GM21526 (cell line): ENCODE results near the gene SLC7A6OS.
A peak's percentile ranks its signal among the peaks of the same experiment; 100 is the strongest.
"Not testable (repeated sequence)": the region's sequence is repeated elsewhere in the genome, so short reads cannot be mapped to it uniquely, and the experiment has no call there.

Source experiments
- ATAC-seq: cut with Tn5 transposase; IDR thresholded peaks from one replicate; pipeline ENCODE4 v1.9.1; 2021; ENCODE audit warnings: moderate library complexity; ENCODE audit not compliant: unreplicated experiment, low FRiP score

Gene SLC7A6OS

GRCh38 chr16:68299571-68300453 is 10.9 kb downstream of the SLC7A6OS start:
- ATAC-seq: no peak

GRCh38 chr16:68298907-68299561 is 11.7 kb downstream of the SLC7A6OS start:
- no peak for ATAC-seq

- ATAC-seq: no peak
Measured at GRCh38 chr16:68298312-68298711, 12.4 kb downstream of the SLC7A6OS start.

- no peak for ATAC-seq
Measured at GRCh38 chr16:68297908-68298307, 12.8 kb downstream of the SLC7A6OS start.

GRCh38 chr16:68296693-68297092 is 14.1 kb downstream of the SLC7A6OS start:
- no peak for ATAC-seq

- no peak for ATAC-seq
Measured at GRCh38 chr16:68296291-68296690, 14.5 kb downstream of the SLC7A6OS start.

- no peak for ATAC-seq
Measured at GRCh38 chr16:68292425-68292824, 18.3 kb downstream of the SLC7A6OS start.

GRCh38 chr16:68291227-68291626 is 19.5 kb downstream of the SLC7A6OS start:
- ATAC-seq: no peak

- ATAC-seq: no peak
Measured at GRCh38 chr16:68290450-68290849, 20.3 kb downstream of the SLC7A6OS start.

GRCh38 chr16:68289621-68290329 is 21.0 kb downstream of the SLC7A6OS start:
- ATAC-seq: peak; percentile 56

GRCh38 chr16:68289202-68289601 is 21.5 kb downstream of the SLC7A6OS start:
- no peak for ATAC-seq

GRCh38 chr16:68288796-68289195 is 21.9 kb downstream of the SLC7A6OS start:
- not testable (repeated sequence) for ATAC-seq

- ATAC-seq: no peak
Measured at GRCh38 chr16:68288252-68288650, 22.5 kb downstream of the SLC7A6OS start.

- ATAC-seq: no peak
Measured at GRCh38 chr16:68287276-68288251, 23.2 kb downstream of the SLC7A6OS start.

GRCh38 chr16:68286153-68287074 is 24.3 kb downstream of the SLC7A6OS start:
- no peak for ATAC-seq

- ATAC-seq: no peak
Measured at GRCh38 chr16:68285683-68286082, 25.1 kb downstream of the SLC7A6OS start.

GRCh38 chr16:68284847-68285246 is 25.9 kb downstream of the SLC7A6OS start:
- ATAC-seq: peak; percentile 39

GRCh38 chr16:68283801-68284598 is 26.7 kb downstream of the SLC7A6OS start:
- ATAC-seq: peak; percentile 39
